ENCODE measurements around the gene GPR141. TPM values are rescaled to one million over a fixed set of nuclear protein-coding genes. Genes with fewer than 3 reads are reported as not detected.

Gene GPR141, protein sequence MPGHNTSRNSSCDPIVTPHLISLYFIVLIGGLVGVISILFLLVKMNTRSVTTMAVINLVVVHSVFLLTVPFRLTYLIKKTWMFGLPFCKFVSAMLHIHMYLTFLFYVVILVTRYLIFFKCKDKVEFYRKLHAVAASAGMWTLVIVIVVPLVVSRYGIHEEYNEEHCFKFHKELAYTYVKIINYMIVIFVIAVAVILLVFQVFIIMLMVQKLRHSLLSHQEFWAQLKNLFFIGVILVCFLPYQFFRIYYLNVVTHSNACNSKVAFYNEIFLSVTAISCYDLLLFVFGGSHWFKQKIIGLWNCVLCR
- 1 to 10 TPM in 2 of 6 donors, under 1 TPM in 2, not detected in 2; 0.32 to 1.6 (median 0.78) TPM for total RNA-seq
- polyA plus RNA-seq, result not detected

DNA sequence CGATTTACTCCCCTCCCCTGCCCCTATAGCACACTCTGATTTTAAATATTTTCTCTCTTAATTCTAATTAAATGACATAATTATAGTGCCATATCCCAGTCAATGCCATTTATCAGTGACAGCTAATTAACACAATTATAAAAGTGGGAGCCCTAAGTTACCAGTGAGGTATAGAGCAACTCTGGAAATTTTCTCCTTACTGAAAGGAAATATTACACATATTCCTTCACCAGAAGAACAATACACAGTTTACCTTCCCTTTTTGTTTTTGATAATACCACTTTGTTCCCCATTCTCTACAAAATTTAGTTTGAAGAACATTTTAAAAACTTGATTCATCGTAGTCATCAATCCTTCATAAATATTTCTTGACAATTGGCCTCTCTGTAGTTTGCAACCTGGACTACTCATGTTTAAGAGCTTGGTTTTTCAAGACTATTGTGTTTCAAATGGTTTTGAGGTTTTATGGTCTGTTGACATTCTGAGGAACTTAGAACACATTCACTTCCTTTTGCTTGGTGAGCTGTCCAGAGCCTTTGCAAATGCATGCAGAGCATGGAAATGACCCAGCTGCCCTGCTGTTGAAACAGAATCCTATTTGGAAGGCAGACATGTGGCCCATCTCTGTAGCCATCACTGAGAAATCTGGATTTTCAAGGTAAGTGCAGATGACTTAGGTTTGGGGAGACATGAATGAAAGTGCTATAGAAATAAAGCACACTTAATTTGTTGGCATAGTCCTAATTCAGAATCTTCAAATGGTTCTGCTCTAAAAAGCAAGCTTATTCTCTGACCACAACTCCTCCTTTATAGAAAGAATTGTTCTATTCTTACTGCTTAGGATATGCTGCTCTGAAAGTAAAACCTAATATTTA is at the start of gene GPR141:
Gene GPR141, plus strand, starts transcription at position 521 of the 875 bp plus-strand sequence. CDS start 56,628 bp downstream, outside the sequence.
- H3K27ac ChIP-seq, result no peak within 1 kb of the TSS
- H3K27me3 ChIP-seq, result peaks cover 0 to 3% (median 0%) of the 10 kb centered on the region in 4 donors
- intact Hi-C loops (cut with DNase I), result no loop called here
- H3K36me3 ChIP-seq, result no peaks in the 10 kb centered on the region
- DNase-seq (peak in 1 of 6 donors; percentile 29), FAIRE-seq (no peak), ATAC-seq (peak in 1 of 4 donors; percentile 61)
- TF ChIP-seq CTCF (IDR thresholded peaks at IDR 0.05), result no peak
- H3K4me1 ChIP-seq, result no peaks in the 10 kb centered on the region
- WGBS, 2 donors, result 47 to 52% methylated on average over 2 of the region's 2 CpGs
- no peak within 1 kb of the TSS for H3K4me3 ChIP-seq
- no peaks in the 10 kb centered on the region for H3K9me3 ChIP-seq

DNA sequence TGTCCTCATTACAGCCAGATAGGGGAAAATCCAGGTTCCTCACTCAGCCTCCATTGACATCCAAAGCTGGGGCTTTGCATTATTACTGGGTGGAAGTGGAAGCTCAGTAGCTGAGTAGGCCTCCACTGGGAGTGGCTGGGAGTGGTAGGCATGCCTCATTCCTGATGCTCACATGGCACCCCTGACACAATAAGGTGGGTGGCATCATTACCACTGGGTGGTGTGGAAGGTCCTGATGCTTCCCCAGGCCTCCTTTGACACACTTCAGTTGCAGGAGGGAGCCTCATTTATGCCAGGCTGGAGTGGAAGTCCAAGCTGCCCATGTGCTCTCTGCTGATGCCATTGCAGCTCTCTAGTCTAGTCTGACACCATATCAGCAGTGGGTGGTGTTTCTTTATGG is 48.2 kb upstream of the GPR141 start:
- no peak for TF ChIP-seq CTCF (IDR thresholded peaks at IDR 0.05)
- H3K9me3 ChIP-seq, result no peaks in the 10 kb centered on the region
- no peak overlapping the region for H3K27ac ChIP-seq
- H3K27me3 ChIP-seq, result no peaks in the 10 kb centered on the region
- H3K4me1 ChIP-seq, result no peaks in the 10 kb centered on the region
- ATAC-seq (no peak), FAIRE-seq (no peak), DNase-seq (peak in 1 of 6 donors; percentile 5)
- H3K36me3 ChIP-seq, result no peaks in the 10 kb centered on the region
- H3K4me3 ChIP-seq, result no peak overlapping the region
- intact Hi-C loops (cut with DNase I), result no loop called here

DNA sequence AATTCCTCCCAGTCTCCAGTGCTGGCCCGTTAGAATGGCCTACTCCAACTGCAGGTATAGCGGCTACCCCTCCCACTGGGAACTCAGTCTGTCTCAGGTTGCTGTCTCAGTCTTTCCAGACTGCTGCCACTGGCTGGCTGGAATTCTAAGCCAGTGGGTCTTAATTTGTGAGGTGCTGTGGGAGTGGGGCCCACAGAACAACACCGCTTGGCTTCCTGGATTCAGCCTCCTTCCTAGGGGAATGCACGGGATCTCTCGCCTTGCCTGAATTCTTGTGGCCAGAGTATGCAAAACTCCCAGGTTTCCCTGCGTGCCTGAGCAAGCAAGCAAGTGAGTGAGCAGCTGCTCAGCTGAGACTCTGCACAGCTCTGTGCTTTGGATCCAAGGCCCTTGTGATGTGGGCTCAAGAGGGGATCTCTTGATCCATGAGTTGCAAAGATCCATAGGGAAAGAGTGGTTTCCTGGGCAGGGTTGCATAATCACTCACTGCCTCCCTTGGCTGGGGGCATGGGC is 41.5 kb upstream of the GPR141 start:
- no peaks in the 10 kb centered on the region for H3K4me1 ChIP-seq
- 82 to 91% methylated on average over 6 of the region's 6 CpGs for WGBS, 2 donors
- no peak overlapping the region for H3K27ac ChIP-seq
- no peaks in the 10 kb centered on the region for H3K36me3 ChIP-seq
- DNase-seq (no peak), ATAC-seq (no peak), FAIRE-seq (no peak)
- TF ChIP-seq CTCF (IDR thresholded peaks at IDR 0.05), result no peak
- H3K9me3 ChIP-seq, result no peaks in the 10 kb centered on the region
- intact Hi-C loops (cut with DNase I), result no loop called here
- H3K4me3 ChIP-seq, result no peak overlapping the region
- no peaks in the 10 kb centered on the region for H3K27me3 ChIP-seq

GRCh38 chr7:37643876-37644275 is 39.7 kb upstream of the GPR141 start:
- 84 to 86% methylated on average over 1 of the region's 1 CpG for WGBS, 2 donors
- no peak for TF ChIP-seq CTCF (IDR thresholded peaks at IDR 0.05)
- no peak for ATAC-seq
- Histone ChIP-seq H3K27ac (no peak overlapping the region), H3K36me3 (no peaks in the 10 kb centered on the region), H3K9me3 (no peaks in the 10 kb centered on the region), H3K4me1 (no peaks in the 10 kb centered on the region), H3K4me3 (no peak overlapping the region), H3K27me3 (no peaks in the 10 kb centered on the region)
- intact Hi-C loops (cut with DNase I), result no loop called here
- no peak for FAIRE-seq
- DNase-seq, result no peak
